Measurements from ENCODE around the gene CAMK1.

GRCh38 chr3:9781978-9782603 is 12.3 kb upstream of the CAMK1 start:
- no peak for TF ChIP-seq CTCF (IDR thresholded peaks at IDR 0.05; ENCODE audit: insufficient read depth, low read length)
- TF ChIP-seq GABPA (IDR thresholded peaks at IDR 0.05; ENCODE audit: low read depth) = no peak
- no peak for TF ChIP-seq REST (IDR thresholded peaks at IDR 0.05; ENCODE audit: insufficient replicate concordance, low read depth)
- TF ChIP-seq POLR2AphosphoS5 (IDR thresholded peaks at IDR 0.05; ENCODE audit: low read depth) = no peak
- TF ChIP-seq SPI1 (IDR thresholded peaks at IDR 0.05; ENCODE audit: borderline replicate concordance, low read depth) = no peak
